Stimulated activated CD4-positive, alpha-beta T cell treated with anti-CD3 and anti-CD28 coated beads, Interleukin-1b, Interleukin-23, amount 100 ng/mL, for 24 hours (primary cell): ENCODE measurements around the gene ARHGAP10.
"Not testable (repeated sequence)": the region's sequence is repeated elsewhere in the genome, so short reads cannot be mapped to it uniquely, and the experiment has no call there.

Experiments used
- DNase-seq, 4 experiments: peaks; one replicate each; pipeline ENCODE4 v3.0.0-alpha.2; 2020; ENCODE audit warnings: low read depth in 4 of 4, low spot score in 1 of 4

Gene ARHGAP10

DNA sequence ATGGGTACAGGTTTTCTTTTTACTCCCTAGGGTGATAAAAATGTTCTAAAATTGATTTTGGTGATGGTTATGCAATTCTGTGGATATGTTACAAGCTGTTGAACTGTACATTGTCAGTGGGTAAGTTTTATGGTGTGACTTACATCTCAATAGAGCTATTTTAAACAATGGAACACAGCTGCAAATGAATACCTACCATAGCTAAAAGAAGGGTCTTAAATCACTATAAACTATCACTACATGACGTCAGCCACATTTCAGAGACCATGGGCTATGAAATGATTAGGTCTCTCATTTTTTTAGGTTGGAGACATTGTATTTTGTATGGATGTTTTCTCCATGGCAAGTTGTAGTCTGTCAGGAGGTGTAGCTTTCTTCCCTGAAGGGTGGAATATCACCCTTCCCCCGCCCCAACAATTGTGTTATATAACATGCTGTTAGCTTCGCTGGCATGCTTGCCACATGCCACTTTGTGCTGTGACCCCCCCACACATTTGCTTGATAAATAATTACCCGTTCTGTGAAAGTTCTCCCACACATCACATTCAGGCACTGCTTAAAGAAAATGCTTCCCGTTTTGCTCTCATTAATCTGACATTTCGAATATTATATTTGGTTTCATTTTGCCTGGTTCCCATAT lies 159.7 kb downstream of the ARHGAP10 start:
- DNase-seq: no peak

DNA sequence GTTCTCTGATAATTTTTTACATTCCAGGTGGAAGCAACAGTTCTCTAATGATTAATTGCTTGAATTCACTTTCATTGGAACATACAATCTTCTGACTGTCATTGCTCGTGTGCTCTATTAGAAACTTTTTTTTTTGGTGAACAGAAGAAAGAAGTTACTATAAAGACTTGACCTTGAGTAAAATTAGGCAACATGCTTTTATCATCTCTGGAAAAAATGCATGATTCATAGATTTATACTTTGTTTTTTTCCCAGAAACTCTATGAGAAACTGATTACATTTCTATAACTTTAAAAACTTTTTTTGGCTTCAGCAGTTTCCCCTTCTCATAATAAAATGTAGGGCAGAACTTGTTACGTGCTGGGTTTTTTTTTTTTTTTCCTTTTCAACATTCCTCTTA lies 167.6 kb downstream of the ARHGAP10 start:
- DNase-seq: no peak

DNA sequence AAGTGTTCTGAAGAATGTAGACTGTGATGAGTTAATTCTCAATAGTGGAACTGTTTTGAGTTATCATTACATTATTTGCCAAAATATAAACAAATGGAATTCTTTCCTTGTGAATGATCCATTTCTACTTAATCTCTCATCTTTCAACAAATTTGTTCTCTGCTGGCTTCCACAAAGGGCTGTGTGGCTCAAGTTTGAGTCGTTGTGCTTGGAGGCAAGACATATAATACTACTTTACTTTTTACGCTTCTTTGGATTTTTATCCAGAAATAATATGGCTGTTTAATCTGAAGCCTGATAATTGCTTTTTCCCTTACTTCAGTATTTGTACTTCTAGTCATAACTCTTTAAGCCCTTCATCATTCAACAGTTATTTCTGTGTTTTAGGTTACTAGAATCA lies 169.5 kb downstream of the ARHGAP10 start:
- no peak for DNase-seq

DNA sequence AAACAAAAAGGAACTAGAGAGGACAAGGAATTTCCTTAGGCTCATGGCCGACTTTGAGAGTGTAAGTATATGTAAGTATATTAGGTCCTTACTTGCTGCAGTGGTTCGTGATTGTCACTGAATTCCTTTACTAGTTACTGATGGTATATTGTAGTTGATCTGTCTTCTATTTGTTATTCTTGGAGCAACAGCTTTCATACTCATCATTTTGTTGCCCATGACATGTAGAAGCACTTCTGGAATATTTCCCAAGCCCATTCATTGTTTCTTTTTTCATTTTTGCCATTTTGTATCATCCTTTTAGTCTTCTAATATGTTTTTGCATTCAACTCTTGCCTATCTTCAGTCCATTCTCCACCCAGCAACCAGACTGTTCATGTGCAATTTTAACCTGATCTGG lies 170.0 kb downstream of the ARHGAP10 start:
- no peak for DNase-seq

DNA sequence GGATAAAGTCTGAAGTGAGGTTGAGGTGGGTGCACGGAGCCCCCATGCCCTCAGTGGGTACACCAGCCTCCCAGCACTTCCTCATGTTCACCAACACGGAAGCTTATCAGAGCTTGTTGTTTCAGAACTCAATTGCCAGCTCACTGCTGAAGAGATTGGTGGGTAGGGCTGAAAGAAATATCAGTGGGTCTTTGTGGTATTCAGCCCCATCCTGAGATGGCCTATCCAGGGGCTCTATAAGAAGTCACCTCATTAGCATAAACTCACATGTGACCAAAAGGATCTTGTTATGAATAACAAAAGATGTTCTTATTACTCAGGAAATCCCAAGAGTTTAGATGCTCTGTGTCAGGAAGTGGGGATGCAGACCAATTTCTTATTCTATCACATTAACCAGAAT lies 177.3 kb downstream of the ARHGAP10 start:
- no peak for DNase-seq

DNA sequence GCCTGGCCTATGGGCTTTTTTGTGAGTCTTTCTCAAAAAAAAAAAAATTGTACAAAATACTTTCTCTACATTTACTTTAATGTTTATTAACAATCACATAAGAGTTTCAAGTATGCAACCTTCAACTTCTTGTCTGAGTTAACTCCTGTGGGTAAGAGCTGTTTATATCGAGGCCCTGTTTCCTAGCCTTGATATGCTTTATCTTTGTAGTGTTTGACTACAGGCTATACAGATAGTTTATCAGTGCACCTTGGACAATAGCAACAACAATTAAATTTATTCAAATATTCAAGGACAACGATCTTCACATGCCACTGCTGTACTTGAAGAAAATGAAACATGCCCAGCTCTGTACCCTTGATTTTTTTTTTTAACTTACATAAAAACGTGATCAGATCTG lies 178.4 kb downstream of the ARHGAP10 start:
- DNase-seq: no peak

DNA sequence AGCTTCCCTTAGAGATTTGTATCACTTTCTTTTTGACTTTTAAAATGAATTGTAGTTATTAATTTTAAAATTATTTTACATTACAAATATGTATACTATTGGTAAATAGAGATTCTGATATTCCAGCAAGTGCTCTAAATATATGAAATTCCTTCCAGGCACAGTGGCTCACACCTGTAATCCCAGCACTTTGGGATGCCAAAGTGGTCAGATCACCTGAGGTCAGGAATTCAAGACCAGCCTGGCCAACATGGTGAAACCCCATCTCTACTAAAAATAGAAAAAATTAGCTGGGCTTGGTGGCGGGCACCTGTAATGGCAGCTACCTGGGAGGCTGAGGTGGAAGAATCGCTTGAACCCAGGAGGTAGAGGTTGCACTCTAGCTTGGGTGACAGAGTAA lies 180.2 kb downstream of the ARHGAP10 start:
- not testable (repeated sequence) for DNase-seq

DNA sequence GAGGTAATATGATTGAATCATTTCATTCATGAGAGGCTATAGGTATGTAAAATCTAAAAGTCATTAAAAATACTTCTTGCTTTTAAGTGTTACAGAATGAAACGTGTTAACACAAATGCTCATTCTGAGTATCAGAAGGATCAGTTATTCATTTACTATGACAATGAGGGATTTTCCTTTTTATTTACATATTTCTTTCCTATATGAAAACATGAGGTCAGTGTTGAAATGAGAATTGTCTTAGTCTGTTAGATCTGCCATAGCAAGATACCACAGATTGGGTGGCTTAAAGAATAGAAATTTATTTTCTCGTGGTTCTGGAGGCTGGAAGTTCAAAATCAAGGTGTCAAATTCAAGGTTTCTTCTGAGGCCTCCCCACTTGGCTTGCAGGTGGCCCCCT lies 181.2 kb downstream of the ARHGAP10 start:
- no peak for DNase-seq

DNA sequence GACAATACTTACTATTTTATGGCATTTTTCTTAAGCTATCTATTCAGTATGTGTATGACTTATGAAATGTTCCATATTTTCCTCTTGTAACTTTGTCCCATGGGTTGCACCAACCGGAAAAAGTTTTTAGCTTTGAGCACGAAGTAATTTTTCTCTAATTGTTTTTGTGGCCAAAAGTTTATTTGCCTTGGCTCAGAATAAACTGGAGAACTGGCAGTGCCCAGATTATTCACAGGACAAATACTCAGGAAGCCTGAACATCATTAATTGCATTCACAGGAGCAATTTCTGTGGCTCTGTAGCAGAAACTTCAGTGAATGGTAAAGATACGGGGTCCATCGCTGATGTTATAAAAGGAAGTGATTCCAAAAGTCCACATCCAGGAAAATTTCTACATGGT lies 184.5 kb downstream of the ARHGAP10 start:
- DNase-seq: no peak

DNA sequence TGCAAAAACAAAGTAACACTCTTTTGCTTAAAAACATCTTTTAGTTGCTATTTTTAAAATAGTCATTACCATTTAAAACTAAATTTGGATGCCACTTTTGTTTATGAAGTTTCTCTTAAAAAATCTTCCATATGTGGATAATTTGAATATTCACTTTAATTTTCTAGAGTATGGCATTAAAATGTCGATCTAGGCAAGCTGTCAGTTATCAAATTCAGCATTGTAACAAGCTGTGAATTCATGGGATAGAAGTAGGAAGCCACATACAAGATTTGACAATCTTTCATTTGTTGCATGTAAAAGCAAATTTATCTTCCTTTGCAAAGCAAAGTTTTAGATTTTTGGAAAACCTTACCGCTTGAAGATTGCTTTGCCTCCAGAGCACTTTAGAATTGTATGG lies 191.5 kb downstream of the ARHGAP10 start:
- no peak for DNase-seq

DNA sequence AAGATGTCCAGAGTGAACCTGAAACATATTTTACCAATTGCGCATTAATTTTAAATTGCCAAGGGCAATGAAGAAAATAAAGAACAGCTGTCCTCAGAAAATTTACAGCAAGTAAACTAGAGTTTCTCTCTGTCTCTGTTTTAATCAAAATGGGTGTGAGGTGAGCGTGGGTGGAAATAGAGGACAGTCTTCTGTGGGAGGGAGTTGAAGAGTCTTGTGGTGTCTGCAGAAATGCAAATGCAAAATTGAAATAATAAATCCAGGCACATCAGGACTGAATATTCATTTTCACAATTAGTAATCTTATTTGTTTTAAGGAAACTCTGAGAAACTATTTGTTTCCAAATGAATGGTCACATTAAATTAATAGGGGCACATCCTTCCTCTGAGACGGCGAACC lies 192.0 kb downstream of the ARHGAP10 start:
- DNase-seq: no peak

DNA sequence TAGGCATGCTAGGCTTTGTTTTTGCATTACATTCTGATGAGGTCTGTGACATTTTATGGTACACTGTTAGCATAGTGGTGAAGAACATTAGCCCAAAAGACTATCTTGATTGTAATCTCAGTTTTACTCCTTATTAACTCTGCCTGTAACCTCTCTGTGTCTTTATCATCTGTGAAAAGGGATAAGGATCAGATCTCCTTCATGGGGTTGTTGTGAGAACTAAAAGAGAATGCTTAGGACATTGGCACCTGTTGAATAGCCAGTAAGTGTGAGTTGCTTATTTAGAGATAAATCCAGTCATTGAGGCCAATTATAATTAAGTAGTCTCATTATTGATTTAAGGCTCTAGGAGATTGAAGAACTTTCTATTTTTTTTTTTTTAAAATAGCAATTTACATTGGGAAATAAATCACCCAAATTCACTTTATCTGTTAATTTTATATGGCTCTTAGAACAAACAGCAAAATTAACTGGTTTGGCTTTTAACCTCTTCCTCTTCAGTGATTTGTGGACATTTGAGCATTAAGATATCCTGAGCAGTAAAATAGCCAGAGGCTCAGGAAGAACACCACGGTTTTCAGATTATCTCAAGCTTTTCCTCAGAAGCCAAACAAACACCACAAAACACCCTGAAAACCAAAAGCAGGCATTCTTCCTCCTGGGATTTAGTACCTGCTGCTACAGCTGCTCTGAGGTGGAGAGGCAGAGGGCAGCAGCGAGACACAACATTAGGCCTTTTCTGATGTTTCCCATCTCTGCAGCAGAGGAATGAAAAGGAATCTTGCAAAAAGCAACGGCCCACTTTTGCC lies 192.9 kb downstream of the ARHGAP10 start:
- DNase-seq: no peak

DNA sequence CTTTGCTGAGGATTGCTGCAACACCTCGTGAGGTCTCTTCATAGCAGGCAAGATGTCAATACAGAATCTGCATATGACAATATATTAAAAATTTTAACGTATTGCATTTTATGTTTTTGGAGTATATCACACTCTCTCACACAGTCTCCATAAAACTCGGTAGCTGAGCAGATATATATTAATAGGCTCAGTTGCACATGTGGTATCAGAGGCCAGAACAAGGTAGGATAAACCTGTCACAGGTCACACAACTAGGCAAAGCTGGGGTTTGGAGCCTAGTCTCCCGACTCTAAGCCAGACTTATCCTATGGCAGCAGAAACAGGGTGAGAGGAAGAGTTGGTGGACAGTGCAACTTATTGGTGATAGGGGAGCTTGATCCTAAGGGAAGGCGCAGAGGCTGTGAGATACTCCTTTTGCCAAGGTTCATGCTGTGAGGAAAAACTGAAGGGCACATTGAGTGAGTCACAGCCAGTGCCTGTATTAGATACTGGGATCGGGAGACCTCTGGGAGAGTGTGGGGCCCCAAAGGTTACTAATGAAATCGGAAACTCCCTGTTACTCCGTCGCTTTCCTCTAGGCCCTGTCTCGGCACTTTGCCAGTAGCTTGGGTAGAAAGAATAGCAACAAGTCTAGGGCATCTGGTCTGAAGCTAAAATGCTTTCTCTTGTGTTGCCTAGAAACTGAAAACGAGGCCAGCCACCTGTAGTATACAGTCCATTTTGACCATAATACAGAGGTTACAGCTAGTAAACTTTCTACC lies 195.7 kb downstream of the ARHGAP10 start:
- no peak for DNase-seq

DNA sequence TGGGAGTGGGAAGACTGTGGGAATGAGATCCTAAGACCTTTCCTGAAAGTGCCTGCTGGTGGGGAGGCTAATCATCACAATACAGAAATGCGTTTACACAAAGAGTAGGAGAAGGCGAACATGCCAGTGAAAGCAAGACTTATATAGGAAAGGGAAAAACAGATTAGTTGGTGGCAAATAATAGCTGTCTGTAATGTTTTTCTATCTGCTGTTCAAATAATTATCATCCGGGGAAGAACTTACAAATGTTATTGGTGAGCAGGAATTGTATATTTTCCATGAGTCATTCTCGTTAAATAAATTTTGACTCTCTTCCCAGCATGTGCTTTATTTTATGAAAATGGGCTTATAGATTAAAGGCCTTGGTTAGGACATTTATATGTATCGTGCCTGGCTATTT lies 196.5 kb downstream of the ARHGAP10 start:
- DNase-seq: no peak

DNA sequence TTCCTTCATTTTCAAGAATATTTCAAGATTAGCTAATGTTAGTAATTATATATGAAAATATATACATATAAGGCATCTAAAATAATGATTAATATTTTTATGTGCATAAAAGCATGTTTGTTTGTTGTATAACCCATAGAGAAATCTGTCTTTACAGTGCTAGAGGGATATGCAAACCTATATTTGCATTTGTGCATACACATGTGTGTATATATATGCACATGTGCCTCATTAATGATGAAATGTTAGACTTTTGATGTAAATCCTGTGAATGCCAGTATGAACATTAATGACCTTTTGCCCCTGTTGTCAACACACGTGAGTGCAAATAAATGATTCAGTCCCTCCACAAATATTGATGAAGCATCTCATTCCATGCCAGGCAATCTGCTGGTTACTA lies 197.9 kb downstream of the ARHGAP10 start:
- no peak for DNase-seq

DNA sequence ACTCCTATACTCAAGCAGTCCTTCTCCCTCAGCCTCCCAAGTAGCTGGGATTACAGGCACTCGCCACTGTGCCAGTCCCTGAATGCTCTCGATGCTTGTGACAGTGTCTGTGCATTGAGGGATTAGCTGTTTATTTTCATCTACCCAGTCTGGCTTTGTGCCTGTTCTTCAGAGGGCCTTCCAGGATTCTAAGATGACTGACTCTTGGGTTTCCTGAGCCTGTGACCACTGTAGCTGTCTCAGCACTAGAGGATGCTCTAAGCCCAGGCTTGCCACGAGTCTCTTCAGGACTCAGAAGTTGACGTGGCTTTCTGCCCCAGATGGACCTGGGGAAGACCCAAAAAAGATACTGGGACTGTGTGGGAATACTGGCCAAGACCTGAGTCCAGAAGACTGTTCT lies 201.4 kb downstream of the ARHGAP10 start:
- no peak for DNase-seq

DNA sequence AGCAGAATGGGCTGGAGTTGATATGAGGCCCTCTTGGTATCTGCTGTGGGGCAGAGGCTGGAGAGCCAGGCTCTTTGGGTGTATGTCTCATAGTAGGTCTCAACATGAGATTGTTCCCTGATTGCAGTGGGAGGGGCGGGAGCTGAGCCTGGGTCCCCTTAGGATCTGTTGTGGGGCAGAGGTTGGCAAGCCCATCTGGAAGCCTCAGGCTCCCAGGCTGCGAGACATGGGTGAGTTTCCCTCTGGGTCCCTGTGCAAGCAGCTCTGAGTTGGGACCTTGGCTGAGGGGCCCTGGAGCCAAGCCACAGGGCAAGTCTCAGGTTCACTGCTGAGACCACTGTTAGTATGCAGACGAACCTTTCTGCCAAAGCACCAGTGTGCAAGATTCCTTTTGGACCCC lies 201.9 kb downstream of the ARHGAP10 start:
- DNase-seq: no peak

DNA sequence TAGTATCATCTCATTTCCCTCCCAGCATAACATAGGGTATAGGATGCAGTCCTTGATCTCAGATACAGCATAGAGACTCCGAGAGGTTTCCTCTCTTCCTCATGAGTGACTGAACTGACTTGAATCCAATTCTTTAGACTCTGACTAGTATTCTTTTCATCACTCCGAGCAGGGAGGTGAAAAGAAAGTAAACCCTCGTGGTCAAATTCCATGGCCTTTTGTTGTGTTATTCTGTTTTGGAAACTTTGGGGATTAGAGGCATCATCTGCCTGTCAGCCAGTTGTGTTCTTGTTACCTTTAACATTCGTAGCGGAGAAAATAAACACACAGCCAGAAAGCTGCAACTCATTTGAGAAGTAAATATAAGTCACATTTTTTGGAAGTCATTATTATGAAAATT lies 206.6 kb downstream of the ARHGAP10 start:
- no peak for DNase-seq

DNA sequence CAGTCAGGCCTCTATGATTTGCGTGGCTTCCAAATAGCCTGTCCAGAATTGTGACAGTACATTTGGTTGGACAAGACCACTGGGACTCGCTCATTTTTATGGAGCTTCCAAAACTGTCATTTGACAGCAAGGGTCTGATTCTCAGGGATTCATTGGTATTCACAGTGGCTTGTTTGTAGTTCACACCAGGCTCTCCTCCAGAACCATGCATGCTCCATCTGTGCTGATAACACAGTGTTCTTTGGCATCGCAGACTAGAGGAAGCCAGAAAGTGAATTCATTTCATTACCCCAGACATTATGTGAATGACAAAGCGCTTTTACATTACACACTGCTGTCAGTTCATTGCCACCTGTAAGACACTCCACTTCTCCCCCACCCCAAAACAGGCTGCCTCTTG lies 208.3 kb downstream of the ARHGAP10 start:
- no peak for DNase-seq

DNA sequence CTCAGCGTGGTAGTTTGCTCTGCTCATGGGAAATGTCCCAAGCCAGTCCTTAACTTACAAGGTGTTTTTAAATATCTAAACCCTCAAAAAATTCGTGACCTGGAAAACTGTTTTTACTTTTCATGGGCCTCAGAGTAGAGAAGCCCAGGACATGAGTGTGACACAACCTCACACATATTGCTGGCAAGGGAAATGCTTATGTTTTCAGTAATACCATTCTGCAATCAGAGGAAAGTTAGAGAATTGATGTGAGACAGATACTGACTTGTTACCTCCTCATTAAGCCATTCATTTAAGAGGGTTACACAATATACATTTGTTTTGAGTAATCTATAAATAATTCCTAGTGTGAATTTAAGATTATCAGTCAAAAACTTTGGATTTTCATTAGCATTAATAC lies 209.5 kb downstream of the ARHGAP10 start:
- DNase-seq: no peak

DNA sequence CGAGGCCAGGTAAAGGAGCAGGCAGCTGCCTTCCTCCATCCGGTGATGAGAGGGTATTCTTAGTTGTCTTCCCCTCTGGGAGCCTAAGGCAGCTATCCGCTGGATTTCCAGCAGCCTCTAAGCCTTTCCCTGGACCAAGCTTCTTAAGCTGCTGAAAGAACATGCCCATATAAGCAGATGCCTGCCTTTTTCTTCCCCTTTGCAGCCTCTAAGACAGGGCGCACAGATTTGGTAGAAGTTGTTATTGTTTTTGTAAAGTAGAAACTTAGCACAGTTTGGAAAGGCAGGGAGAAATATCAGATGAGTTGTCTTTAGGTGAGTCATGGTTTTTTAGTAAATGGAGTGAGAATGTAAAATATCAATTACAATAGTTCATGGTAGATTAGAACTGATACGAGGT lies 210.8 kb downstream of the ARHGAP10 start:
- DNase-seq: no peak

DNA sequence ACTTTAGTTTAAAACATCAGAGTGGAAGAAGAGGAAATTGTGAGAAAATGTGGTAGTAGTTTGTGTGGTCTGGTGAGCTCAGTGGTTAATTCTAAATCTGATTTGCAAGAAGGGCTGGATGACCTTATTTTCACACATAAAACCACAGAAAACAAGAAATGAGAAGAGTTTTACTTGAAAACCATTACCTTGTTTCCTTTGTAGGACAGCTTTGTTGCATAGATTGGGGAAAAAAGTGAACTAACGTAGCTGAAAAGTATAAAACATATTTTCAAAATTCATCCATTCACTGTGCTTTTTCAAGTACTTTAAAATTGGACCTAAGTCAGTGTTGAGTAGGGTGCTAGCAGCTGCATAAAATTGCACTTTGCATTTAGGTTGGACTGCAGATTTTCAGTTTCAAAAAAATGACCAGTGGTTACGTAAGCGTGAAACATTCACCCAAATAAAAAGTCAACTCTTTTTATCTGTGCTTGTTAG lies 211.3 kb downstream of the ARHGAP10 start:
- DNase-seq: no peak
